B cell (primary cell): Measurements from ENCODE around the gene HMCN1. TPM values are rescaled to one million over a fixed set of nuclear protein-coding genes. Genes with fewer than 3 reads are reported as not detected.

Source experiments
- ATAC-seq: fragments of 200-7000 bp; cut with Tn5 transposase; one replicate; pipeline ENCODE4 v1.10.0; 2021; ENCODE audit warnings: low read depth, mild to moderate bottlenecking, moderate number of reproducible peaks, moderate library complexity
- CTCF ChIA-PET: fragments of 350-600 bp; sonication (Branson Sonifier 250); formaldehyde crosslinking; loops from one replicate; lab custom pipeline; 2021; ENCODE audit warnings: antibody characterized with exemption, inconsistent platforms; lab: Charles Lee
- POLR2A ChIA-PET: fragments of 350-600 bp; sonication (Branson Sonifier 250); formaldehyde crosslinking; loops from one replicate; lab custom pipeline; 2021; ENCODE audit warnings: antibody characterized with exemption; lab: Charles Lee
- DNase-seq: peaks from one replicate; pipeline ENCODE4 v3.0.0; 2013
- H2AFZ ChIP-seq: 2 replicates; pipeline ENCODE4 v1.6.1; 2012; ENCODE audit warnings: mild to moderate bottlenecking, low read depth, low read length; ENCODE audit not compliant: insufficient read depth, poor library complexity, severe bottlenecking
- H3K27ac ChIP-seq, 2 donors: 1 replicate in 1 of 2; 2 replicates in 1 of 2; pipeline ENCODE4 v1.5.1; 2012 to 2013; ENCODE audit warnings: low read length in 2 of 2, mild to moderate bottlenecking in 2 of 2, moderate library complexity in 1 of 2
- H3K27me3 ChIP-seq, 4 experiments: fragments of 200-600 bp in 1 of 4; sonication (generic) in 1 of 4; replicated peaks in 1 of 4; 1 replicate in 2 of 4; 2 replicates in 2 of 4; pipeline versions ENCODE4 v1.6.1 to v1.7.0; 2013 to 2016; ENCODE audit warnings: low read length in 3 of 4, mild to moderate bottlenecking in 2 of 4, mixed read lengths in 1 of 4, moderate library complexity in 1 of 4; ENCODE audit not compliant: insufficient read depth in 4 of 4, control insufficient read depth in 3 of 4; ENCODE audit errors: control extremely low read depth in 1 of 4
- H3K36me3 ChIP-seq, 2 experiments: replicated peaks in 1 of 2; 1 replicate in 1 of 2; 2 replicates in 1 of 2; pipeline versions ENCODE4 v1.6.1 to v1.7.1; 2013; ENCODE audit warnings: low read length in 1 of 2; ENCODE audit not compliant: insufficient read depth in 2 of 2, control insufficient read depth in 1 of 2; ENCODE audit errors: control extremely low read depth in 1 of 2, extremely low read depth in 1 of 2
- H3K4me1 ChIP-seq, 2 donors: fragments of 200-600 bp in 1 of 2; sonication (generic) in 1 of 2; 1 replicate in 1 of 2; 2 replicates in 1 of 2; pipeline versions ENCODE4 v1.5.1 to v1.6.1; 2013 to 2017; ENCODE audit warnings: low read length in 2 of 2; ENCODE audit not compliant: control insufficient read depth in 2 of 2, insufficient read depth in 2 of 2
- H3K4me2 ChIP-seq: replicated peaks from 2 replicates; pipeline ENCODE3; 2012; ENCODE audit warnings: mild to moderate bottlenecking, low read depth, low read length; ENCODE audit not compliant: poor library complexity, severe bottlenecking
- H3K4me3 ChIP-seq, 5 experiments: fragments of 200-600 bp in 1 of 5; sonication (generic) in 1 of 5; 1 replicate in 3 of 5; 2 replicates in 2 of 5; pipeline versions ENCODE4 v1.5.1 to v1.7.0; 2011 to 2016; ENCODE audit warnings: low read length in 4 of 5, mild to moderate bottlenecking in 4 of 5, low read depth in 2 of 5, control low read depth in 1 of 5, moderate library complexity in 1 of 5; ENCODE audit not compliant: insufficient read depth in 1 of 5; ENCODE audit errors: control extremely low read depth in 1 of 5, extremely low read depth in 1 of 5
- H3K79me2 ChIP-seq: fragments of 200-600 bp; sonication (generic); one replicate; pipeline ENCODE4 v1.6.0; 2016; ENCODE audit warnings: low read length; ENCODE audit not compliant: control insufficient read depth, insufficient read depth
- H3K9ac ChIP-seq: fragments of 200-600 bp; sonication (generic); 2 replicates; pipeline ENCODE4 v1.6.1; 2017; ENCODE audit warnings: mild to moderate bottlenecking, low read length, moderate library complexity
- H3K9me3 ChIP-seq, 3 donors: one replicate each; pipeline versions ENCODE4 v1.6.1 to v1.7.1; 2013; ENCODE audit warnings: low read length in 2 of 3; ENCODE audit not compliant: control insufficient read depth in 2 of 3, insufficient read depth in 1 of 3; ENCODE audit errors: control extremely low read depth in 1 of 3
- H4K20me1 ChIP-seq: 2 replicates; pipeline ENCODE4 v1.6.0; 2012; ENCODE audit warnings: mild to moderate bottlenecking, low read length; ENCODE audit not compliant: insufficient read depth, control insufficient read depth, poor library complexity, severe bottlenecking
- H3K27ac Mint-ChIP-seq: one replicate; pipeline ENCODE4 v1.8.0; 2021; ENCODE audit warnings: mixed read lengths
- H3K27me3 Mint-ChIP-seq: one replicate; pipeline ENCODE4 v1.8.0; 2021; ENCODE audit warnings: mixed read lengths
- H3K4me1 Mint-ChIP-seq: one replicate; pipeline ENCODE4 v1.8.0; 2021; ENCODE audit warnings: mixed read lengths
- H3K4me3 Mint-ChIP-seq: one replicate; pipeline ENCODE4 v1.8.0; 2021; ENCODE audit warnings: mixed read lengths
- H3K9me3 Mint-ChIP-seq: one replicate; pipeline ENCODE4 v1.8.0; 2022; ENCODE audit warnings: mixed read lengths; ENCODE audit not compliant: insufficient read depth
- EZH2 ChIP-seq: IDR thresholded peaks from 2 replicates; pipeline ENCODE4 v1.6.1; 2012; ENCODE audit warnings: borderline replicate concordance, low read depth, mild to moderate bottlenecking, moderate library complexity, low read length; ENCODE audit not compliant: insufficient read depth, poor library complexity, severe bottlenecking
- WGBS: methylation state at CpG from one replicate; pipeline ENCODE4 v1.1.5; 2013; ENCODE audit warnings: missing lambda C conversion rate; ENCODE audit not compliant: insufficient coverage; 5-methylcytosine and 5-hydroxymethylcytosine counted together
- intact Hi-C: fragments of 100-400 bp; cut with micrococcal nuclease; formaldehyde crosslinking; loops from one replicate; pipeline ENCODE4 v1.10.0; 2022
- polyA plus RNA-seq: library from polyadenylated mRNA; depleted of rRNA; stranded (reverse); fragments of >200 nt; gene quantifications from 2 replicates; pipeline ENCODE4 v1.2.3, GENCODE V29; 2012
- total RNA-seq, 2 donors: library from RNA; stranded (reverse); fragments of 120-200 nt in 1 of 2; gene quantifications; 1 replicate in 1 of 2; 2 replicates in 1 of 2; pipeline versions ENCODE4 v1.2.3 to v1.2.4, GENCODE V29; 2013 to 2022
- TF ChIP-seq, protein P1 (sequence below): fragments of 200-600 bp; IDR thresholded peaks from one replicate; pipeline ENCODE4 v1.8.0; 2022; ENCODE audit warnings: antibody characterized with exemption, mild to moderate bottlenecking

The HMCN1 gene
- total and polyA plus RNA-seq, 2 donors (not counting 1 experiment from before 2014, with no cell fraction given) = not detected

DNA sequence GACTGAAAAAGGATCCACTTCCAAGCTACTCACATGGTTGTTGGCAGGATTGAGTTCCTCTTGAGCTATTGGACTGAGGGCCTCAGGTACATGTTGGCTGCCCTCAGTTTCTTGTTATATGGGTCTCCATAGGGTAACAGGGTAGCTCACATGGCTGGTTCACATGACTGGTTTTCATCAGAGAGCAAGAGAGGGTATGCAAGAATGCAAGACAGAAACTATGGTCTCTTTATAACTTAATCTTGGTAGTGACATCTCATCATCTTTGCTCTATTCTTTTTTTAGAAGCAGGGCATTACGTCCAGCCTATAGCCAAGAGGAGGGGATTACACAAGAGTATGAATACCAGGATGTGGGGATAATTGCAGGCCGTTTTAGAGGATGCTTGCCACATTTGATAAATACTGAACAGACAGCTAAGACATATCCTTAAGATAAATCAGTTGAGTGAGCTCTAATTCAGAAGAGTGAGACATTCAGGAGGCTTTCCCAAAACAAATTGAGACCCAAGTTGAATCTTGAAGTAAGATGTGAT lies 100.2 kb downstream of the HMCN1 start:
- POLR2A ChIA-PET = no interaction called here
- Histone ChIP-seq H3K4me1 (no peaks in the 10 kb centered on the region), H3K9ac (no peak overlapping the region), H3K4me3 (no peak overlapping the region), H2AFZ (no peak overlapping the region), H3K9me3 (no peaks in the 10 kb centered on the region), H3K4me2 (no peak overlapping the region), H3K36me3 (no peaks in the 10 kb centered on the region), H3K27ac (no peak overlapping the region), H4K20me1 (no peaks in the 10 kb centered on the region), H3K27me3 (no peaks in the 10 kb centered on the region), H3K79me2 (no peaks in the 10 kb centered on the region)
- TF ChIP-seq EZH2 = no peak
- TF ChIP-seq, protein P1, sequence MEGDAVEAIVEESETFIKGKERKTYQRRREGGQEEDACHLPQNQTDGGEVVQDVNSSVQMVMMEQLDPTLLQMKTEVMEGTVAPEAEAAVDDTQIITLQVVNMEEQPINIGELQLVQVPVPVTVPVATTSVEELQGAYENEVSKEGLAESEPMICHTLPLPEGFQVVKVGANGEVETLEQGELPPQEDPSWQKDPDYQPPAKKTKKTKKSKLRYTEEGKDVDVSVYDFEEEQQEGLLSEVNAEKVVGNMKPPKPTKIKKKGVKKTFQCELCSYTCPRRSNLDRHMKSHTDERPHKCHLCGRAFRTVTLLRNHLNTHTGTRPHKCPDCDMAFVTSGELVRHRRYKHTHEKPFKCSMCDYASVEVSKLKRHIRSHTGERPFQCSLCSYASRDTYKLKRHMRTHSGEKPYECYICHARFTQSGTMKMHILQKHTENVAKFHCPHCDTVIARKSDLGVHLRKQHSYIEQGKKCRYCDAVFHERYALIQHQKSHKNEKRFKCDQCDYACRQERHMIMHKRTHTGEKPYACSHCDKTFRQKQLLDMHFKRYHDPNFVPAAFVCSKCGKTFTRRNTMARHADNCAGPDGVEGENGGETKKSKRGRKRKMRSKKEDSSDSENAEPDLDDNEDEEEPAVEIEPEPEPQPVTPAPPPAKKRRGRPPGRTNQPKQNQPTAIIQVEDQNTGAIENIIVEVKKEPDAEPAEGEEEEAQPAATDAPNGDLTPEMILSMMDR = no peak
- intact Hi-C loops = no loop called here
- no CpG with 5 or more reads among the region's 2 CpGs for WGBS
- no peaks in the 10 kb centered on the region for H3K27me3 Mint-ChIP-seq
- ATAC-seq = no peak
- H3K27ac Mint-ChIP-seq = no peak overlapping the region
- no peaks in the 10 kb centered on the region for H3K4me1 Mint-ChIP-seq
- no peak for DNase-seq
- CTCF ChIA-PET = no interaction called here
- H3K4me3 Mint-ChIP-seq = no peak overlapping the region
- H3K9me3 Mint-ChIP-seq = no peaks in the 10 kb centered on the region

DNA sequence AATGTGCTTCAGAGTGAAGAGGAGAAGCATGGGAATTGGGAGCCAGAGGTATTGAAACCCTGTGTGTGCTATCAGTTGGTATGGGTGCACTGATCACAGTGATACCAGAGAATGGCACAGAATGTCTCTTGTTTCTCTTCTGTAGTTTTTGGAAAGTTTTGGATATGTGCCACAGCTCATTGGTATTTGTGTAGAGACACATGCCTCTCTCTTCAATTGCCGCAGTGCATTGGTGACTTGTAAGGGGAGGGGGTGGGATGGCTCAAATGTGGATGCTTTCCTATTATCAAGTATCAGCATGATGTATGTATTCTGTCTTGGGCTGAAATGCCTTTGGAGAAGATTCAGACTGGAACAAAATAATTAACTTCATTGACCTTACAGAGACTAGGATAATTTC lies 101.0 kb downstream of the HMCN1 start:
- Histone ChIP-seq H3K4me1 (no peaks in the 10 kb centered on the region), H3K27me3 (no peaks in the 10 kb centered on the region), H3K36me3 (no peaks in the 10 kb centered on the region), H3K9ac (no peak overlapping the region), H3K27ac (no peak overlapping the region), H2AFZ (no peak overlapping the region), H4K20me1 (no peaks in the 10 kb centered on the region), H3K9me3 (no peaks in the 10 kb centered on the region), H3K4me2 (no peak overlapping the region), H3K79me2 (no peaks in the 10 kb centered on the region), H3K4me3 (no peak overlapping the region)
- no peaks in the 10 kb centered on the region for H3K4me1 Mint-ChIP-seq
- TF ChIP-seq EZH2 = no peak
- TF ChIP-seq, protein P1 = no peak
- CTCF ChIA-PET = no interaction called here
- POLR2A ChIA-PET = no interaction called here
- H3K27me3 Mint-ChIP-seq = no peaks in the 10 kb centered on the region
- no CpG with 5 or more reads among the region's 1 CpG for WGBS
- no peak overlapping the region for H3K27ac Mint-ChIP-seq
- ATAC-seq (no peak), DNase-seq (no peak)
- H3K4me3 Mint-ChIP-seq = no peak overlapping the region
- intact Hi-C loops = no loop called here
- H3K9me3 Mint-ChIP-seq = no peaks in the 10 kb centered on the region
